HG03575 (cell line): Measurements from ENCODE around the gene SLC8A1.

Experiments
- ATAC-seq: cut with Tn5 transposase; IDR thresholded peaks from one replicate; pipeline ENCODE4 v1.9.1; 2021; ENCODE audit not compliant: unreplicated experiment, insufficient number of reproducible peaks, low FRiP score; ENCODE audit errors: extremely low read depth

The SLC8A1 gene

DNA sequence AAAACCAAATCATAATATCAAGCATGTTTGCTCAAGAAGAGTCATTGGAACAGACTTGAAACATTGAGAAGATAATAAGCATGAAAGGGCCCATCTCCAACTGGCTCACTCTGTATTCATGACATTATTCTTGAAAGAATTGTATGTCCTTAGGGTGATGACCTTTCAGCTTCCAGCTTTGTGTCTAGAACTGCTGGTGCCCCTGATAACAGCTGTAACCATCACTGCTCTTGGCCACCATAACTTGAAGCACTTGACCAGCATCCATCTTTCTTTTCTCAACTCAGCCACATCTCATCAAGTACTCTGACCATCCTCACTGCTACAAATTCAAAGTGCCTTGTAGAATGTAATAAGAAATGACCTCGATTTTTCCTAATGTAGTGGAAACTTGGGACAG lies 289.9 kb downstream of the SLC8A1 start:
- ATAC-seq: no peak

DNA sequence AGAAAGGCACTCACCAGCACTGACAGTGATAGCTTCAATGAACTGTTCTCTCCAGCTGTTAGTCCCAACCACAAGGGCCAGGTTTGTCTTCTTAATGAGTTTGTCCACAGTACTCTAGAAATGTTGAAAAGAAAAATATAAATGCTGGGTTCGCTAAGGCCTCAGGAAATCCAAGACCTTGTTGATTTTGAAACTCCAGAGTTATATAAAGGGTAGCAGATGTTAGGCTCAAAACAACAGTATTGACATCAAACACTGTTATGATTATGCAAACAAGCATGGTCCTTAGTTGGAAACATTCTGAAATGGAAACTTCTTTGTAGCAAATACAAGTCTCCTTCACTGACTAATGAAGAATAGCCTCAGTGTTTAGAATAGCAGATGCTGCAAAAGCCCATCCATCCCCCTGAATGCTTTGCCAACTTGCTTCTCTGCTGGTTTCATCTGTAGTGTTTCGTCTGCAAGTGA lies 291.1 kb downstream of the SLC8A1 start:
- no peak for ATAC-seq

DNA sequence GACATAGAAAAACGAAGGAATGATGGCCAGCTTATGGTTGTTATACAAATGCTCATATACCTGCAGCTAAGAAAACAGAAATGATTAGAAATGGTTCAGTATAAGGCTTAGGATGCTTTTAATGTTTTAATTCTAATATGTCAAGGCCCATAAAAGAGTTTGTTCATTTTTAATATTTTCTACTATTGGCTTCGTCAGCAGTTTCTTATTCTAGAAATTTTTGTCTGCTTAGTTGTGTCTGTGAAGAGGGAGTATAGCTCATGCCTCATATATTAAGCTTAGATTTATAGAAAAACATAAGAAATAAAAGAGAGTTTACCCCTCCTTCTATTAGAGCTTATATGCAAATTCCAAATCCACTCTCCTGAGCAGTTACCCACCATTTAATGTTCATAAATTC lies 292.6 kb downstream of the SLC8A1 start:
- ATAC-seq: no peak

DNA sequence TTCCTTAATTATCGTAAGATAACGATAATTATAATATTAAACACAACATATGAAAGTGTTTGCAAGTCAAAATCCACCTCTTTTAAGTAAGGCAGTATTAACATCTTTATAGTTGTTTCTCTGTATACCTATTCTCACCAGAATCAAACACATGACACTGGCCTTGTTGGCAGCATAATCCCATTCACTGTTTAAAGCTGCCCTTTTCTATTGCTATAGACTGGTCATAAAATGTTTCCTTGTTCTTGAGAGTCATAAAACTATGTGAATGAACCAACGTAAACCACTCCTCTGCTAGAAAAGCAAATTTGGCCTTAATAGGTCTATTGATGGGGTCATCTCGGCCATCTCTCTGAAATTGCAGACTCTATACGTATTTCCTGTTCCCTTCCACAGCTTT lies 293.1 kb downstream of the SLC8A1 start:
- no peak for ATAC-seq

DNA sequence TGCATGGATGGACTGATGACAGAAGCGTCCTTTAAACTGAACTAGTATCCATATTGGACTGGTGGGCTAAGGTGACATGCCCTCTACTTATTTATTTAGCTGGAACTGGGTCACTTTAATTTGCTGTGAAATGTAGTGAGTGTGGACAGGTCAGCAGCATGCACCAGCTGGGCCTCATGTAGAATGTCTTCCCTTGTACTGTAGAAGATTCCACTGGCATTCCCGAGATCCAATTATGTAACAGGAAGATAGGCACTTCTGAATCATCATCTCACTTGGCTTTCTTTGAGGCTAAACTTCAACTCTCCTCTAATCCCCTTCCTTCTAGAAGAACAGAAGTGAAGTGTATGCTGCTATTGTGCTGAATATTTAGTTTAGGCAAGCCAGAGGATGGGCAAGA lies 296.2 kb downstream of the SLC8A1 start:
- no peak for ATAC-seq

DNA sequence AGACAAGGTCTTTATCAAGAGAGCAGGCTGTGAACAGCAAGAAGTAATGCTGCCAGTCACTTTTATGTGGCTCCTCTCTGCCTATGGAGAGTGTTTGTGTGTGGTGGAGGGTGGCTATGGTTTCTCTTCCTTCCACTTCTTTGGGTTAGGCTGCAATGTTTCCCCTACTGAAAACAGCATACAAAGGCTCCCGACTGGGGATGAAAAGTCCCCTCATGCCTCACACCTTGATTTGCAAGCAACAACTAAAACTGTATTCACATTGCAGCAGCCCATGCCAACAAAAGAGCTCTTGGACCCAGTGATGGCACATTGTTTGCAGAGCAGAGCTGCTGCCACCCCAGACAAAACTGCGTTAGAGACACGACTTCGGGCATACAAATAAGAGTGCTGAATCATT lies 301.6 kb downstream of the SLC8A1 start:
- ATAC-seq: no peak

DNA sequence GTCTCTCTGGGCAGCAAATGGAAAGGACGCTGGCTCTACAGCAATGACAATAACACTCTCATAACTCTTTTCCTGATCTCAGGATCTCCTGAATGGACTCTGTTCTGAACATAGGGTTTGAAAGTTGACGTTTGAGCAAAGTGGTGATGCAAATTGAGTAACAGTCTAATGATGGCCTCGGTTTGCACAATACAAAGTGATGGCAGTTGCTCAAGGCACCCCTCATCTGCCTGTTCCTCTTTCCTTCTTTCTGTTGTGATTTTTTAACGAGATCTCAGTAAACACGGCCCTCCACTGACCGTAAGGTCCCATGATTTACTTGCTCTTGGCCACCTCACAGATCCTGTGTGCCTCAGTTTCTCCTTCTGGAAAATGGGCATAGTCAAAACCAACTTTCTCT lies 303.6 kb downstream of the SLC8A1 start:
- ATAC-seq: no peak

DNA sequence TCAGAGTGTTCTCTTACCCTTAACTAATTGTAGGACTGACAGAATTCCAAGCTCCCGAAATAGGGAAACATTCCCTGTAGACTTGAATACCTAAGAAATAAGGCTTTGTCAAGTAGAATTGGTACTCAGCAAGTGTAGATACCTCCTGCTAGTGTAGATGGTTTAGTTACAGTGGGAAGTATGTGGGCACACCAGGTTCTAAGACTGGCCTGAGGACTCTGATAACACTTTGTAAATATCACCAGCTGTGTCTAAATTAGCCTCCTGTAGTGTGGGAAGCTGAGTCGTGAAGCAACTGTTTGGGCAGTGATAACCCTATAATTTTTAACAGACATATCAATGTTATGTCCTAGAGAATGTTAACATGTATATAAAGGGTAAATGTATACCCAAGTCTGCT lies 304.5 kb downstream of the SLC8A1 start:
- no peak for ATAC-seq

DNA sequence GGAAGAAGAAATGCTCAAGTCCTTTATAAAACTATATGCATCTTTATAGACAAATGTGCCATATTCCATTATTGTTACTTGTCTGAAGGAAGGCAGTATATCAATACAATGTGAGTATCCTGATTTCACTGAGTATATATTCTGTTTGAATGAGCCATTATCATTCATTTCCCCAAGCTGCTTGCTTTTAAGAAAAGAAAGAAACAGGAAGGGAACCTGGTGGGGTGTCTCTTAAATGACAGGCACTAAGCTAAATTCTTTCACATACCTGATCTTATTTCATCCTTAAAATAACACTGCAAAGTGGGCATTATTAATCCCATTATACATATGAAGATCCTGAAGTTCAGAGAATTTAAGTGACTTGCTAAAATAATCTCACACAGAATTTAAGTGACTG lies 307.9 kb downstream of the SLC8A1 start:
- no peak for ATAC-seq

DNA sequence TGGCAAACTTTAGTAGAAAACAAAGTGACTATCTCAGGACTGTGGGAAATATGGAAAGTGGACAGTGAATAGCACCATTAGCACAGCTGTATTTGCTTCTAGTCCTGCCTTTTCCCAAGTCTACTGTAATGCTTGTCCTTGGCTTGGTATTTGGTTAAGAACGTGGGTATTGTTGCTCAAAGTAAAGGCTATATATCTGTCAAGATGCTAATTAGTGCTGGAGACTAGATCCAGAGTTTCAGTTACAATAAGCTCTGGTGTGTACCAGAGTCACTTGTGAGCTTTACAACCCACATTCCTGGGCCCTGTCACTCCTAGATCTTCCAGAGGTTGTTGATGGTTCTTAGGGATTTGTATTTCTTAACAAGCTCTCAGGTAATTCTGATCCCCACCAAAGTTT lies 313.6 kb downstream of the SLC8A1 start:
- no peak for ATAC-seq

DNA sequence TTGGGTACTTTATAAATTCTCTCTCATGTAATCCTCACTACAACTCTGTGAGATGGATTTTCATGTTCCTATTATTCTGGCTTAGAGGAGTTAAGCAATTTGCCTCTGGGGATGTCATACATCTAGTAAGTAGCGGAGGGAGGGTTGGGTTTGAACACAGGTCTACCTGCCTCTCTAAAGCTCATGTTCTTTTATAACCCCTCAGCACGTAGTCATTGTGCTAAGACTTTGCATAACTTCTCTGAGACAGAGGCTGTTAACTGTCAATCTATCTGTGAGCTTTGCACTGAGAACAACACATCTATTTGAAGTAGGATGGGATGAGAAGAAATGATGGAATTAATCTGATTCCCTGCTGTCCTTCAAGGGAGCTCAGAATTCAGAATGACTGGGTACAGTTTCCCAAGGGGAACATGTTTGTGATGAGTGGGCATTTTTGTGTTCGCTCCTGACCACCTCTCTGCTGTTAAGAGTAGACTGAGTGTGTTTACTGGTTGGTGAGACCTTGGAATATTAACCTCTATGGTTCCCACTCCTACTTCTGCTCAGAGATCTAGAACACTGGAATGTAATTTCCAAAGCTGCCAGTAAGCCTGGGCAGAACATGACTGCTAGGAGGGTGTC lies 320.7 kb downstream of the SLC8A1 start:
- ATAC-seq: no peak

DNA sequence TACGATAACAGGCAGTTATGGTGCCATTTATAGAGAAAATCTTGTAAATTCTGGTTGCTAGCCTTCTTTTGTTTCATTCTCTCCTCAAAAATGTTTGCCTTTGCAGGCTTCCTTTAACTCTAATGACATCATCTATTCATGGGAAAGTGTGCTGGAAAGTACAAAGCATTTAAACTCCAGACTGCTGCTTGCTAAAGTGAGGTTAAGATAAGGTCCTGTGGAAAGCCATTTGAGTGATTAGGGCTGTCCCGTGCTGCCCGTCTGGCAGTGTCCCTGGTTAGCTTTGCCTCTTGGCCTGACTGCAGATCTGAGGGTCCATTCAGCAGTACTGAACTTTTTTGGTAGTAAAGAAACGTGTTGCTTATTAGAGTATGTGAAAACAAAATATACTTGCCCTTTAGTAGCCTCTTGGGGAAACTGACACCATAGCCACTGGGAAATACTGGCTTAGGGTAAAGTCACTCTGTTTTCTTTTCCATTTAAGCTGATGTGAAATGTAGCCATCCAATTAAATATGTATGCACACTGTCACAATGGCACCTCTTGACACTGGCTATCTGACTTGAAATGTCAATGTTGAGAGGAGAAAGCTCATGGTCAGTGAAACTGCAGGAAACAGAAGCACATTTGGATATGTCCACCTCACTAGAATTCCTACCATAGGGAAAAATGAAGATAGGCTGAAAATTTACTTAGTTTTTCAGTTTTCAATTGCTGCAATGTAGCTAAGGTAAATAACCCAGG lies 321.5 kb downstream of the SLC8A1 start:
- no peak for ATAC-seq

DNA sequence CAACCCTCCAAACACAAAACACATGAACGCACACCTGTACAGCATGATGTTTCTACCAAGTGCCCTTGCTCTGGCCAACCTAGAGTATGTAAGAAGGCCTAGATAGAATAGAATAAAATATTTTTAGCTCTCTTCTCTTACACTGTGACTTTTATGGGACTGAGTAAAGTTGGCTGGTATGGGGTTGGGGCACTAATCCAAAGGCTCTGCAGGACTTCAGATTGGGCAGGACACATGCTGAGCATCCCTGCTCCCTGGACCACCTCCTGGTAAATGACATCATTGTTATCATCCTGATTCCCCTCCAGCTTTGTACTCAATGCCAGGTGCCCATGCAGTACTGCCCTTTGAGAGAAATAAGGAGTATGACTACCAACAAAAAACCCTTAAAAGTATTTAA lies 322.2 kb downstream of the SLC8A1 start:
- ATAC-seq: no peak

DNA sequence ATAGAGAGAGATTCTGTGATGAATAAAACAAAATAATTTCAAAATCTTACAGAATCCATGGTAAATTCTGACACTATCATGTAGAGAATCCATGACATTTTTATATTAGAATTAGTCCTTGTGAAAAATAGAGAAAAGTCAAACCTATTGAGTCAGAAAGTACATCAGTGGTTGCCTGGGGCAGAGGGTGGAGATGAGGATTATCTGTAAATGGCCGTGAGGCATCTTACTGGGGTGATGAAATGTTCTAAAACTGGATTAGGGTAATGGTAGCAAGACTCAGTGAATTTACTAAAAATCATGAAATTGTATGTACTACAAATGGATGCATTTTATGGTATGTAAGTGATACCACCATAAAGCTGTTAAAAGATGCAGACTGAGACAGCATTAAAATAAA lies 323.1 kb downstream of the SLC8A1 start:
- ATAC-seq: no peak

DNA sequence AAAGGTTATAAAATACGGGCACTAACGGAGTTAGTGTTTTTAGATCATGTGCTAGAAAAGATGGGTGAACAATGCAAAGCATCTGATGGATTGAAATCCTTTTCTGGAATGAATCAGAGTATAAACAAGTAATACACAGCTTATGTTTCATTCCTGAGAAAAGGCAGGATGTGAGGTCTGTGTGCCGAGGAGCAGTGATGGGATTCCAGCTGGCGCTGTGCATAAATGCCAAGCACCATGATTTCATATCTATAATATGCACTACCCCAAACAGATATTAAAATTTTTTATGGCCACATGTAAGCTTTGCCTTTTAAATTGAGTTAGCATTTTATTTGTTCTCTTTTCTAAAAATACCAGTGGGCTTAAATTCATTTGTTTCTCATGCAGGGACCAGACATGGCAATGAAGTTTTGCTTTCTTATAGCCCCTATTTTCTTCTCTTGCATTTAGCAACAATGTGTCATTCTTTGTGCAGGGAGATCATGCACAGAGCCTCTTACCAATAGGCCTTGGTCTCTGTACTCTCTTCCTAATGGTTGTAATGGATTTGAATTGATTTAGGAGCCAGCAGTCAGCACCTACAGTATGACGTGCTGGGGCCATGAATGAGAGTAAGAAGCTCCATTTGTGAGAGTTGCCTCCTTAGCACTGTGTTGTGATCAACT lies 323.9 kb downstream of the SLC8A1 start:
- no peak for ATAC-seq

DNA sequence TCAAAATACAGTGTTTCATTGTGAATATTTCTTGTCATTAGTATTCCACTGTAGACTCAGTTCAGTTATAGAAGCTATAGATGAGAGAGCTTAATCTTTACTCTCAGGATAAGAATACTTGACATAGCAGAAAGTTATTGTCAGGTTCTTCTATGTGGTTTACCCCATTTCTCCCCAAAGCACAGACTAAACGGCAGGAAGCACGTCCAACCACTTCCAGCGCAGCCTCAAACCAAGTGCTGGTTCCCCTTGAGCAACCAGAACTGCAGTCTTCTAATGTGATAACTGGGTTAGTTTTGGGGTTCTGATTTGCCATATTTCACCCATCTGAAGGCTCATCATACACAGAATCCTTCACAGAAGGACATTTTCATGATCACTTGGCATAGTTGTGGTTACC lies 324.7 kb downstream of the SLC8A1 start:
- no peak for ATAC-seq

DNA sequence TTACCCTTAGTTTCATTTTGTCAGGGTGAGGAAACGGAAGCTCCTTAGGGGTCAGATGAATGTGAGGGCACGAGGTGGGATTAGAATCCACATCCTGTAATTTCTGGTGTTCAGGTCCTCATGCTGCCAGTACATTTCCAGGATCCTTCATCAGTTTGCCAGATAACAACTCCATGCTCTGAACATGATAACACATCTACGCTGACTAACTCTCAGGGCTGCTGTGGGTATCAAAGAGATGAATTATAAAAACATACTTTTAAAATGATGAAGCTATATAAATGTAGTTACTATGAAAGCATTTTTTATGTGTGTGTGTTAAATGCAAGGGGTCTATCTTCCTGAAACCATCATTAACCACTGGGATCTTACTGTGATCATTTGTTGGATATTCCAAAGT lies 325.9 kb downstream of the SLC8A1 start:
- no peak for ATAC-seq

DNA sequence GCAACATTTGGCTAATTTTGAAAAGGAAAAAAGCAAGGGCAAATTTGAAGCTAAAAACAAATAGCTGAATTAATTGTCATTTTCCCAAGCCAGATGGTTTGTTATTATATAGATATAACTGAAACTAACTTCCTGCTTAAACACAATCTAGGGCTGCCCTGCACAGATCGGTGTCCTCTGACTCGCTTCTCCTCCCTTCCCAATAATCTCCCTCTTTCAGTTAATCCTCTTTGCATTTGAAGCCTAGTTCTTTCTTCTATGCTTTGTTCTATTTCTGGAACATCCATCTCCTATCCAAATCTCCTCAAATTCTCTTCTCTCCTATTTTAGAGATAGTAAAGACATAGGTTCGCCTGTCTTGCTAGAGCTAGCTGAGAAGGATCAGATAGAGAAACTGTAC lies 328.1 kb downstream of the SLC8A1 start:
- no peak for ATAC-seq

DNA sequence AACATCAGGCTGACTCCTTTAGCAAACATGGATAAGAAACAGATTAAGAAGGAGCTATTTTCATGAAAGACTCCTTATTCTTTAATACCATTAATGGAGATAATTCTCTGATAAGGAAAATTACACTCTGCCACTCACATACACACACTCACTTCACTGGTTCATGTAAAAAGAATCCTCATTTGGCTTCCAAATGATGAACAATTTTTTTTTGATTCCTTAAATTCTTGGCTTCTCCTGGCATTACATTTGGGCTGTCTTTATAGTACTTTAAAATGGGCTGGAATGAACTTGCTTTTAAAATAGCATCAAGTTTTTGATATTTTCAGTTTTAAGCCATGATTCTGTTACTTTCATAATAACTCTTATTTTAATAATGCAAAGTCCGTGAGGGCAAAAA lies 328.6 kb downstream of the SLC8A1 start:
- no peak for ATAC-seq

DNA sequence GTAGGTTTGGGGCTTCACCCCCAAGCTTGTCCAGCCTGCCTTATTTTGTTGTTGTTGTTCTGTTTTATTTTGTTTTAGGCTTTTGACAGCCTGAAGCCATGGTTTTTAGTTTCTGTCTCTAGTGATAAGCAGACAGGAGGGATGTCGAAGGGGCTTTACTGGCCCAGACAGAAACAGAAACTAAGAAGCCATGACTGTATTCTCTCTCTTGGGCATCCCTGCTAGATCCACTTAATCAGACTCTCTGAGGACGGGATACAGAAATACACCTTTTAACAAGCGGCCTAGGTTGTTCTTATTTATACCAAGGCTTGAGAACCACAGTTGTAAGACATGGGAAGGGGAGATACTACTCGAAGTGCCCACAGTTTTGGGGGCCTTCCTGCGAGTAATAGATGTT lies 330.9 kb downstream of the SLC8A1 start:
- no peak for ATAC-seq
